NCI-H2107 (cell line): ENCODE data around the gene DGCR2.
"Not testable (repeated sequence)": the region's sequence is repeated elsewhere in the genome, so short reads cannot be mapped to it uniquely, and the experiment has no call there.

Experiments
- DNase-seq: peaks from one replicate; lab custom pipeline; 2025; lab: John Stamatoyannopoulos, UW

DGCR2 gene

DNA sequence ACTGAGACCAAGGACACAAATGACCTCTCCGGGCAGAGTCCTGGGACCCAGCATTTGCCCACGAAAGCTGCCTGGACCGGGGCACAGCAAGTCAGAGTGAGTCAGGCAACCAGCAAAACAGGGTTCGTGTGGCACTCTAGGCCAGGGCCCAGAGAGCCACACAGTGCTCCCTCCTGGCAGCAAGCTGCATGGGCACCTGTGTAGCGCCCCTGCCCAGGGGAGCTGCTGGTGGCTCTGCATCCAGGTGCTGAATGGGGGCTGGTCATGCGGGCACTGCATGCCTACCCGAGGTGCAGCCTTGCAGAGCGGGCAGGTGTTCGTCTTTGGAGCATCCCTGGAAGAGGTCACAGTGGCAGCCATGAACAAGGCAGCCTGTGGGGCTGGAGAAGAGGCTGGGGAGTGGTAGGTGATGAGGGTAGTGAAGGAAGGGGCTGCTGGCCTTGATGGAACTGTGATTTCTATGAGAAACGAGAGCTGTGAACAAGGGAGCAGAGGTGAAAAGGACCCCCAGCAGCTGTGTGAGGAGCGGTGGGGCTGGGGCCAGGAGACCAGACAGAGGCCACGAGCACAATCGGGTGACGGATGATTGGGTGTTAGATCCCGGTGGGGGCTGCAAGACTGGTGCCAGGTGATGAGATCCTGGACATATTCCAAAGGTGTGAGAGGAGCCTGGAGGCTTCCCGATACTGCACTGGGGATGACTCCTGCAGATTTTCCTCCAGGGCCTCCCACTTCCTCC, 63.3 kb downstream of the DGCR2 start:
- no peak for DNase-seq

DNA sequence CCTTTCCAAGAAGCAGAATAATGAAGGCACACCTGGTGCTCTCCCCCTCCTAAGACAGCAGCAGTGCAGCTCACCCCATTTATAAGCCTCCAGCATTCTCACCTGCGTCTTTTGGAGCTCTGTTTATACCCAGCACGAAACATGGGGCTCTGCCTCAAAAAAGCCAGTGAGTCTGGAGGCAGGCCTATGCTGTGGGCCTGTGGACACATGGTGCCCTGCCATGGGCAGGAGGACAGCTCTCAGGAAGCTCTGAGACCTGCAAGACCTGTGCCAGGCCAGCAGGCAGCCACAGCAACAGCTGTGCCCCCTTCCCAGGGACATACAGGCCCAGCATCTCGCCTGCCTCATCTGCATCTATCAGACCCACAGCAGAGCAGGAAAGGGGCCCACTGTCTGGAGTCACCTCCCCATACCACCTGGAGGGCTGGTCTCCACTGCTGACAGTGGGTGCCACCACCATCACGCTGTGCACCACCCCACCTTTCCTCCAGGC, 64.2 kb downstream of the DGCR2 start:
- DNase-seq = no peak

- DNase-seq = no peak
Measured at GRCh38 chr22:19057539-19057938, 64.7 kb downstream of the DGCR2 start.

DNA sequence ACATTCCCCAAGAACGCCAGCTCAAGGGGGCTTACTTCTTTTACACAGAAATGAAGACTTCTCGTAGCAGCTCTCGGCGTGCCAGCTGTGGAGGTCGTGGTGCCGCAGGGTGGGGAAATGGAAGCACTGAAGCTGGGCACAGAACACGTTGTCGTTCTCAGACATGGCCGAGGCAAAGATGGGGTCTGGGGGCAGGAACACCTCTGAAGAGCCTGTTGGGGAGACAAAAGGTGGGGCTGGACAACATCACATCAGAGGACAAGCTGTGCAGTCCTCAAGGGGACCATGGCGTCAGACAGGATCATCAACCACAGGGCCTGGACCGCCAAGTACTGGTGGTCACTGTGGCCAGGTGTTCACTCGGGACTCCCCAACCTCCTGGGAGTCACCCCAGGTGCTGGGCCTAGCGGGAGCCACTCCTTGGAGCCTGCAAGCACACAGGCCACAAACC, 65.2 kb downstream of the DGCR2 start:
- no peak for DNase-seq

GRCh38 chr22:19055801-19056200, 66.4 kb downstream of the DGCR2 start:
- no peak for DNase-seq

- DNase-seq = no peak
Measured at GRCh38 chr22:19052941-19053541, 69.2 kb downstream of the DGCR2 start.

DNA sequence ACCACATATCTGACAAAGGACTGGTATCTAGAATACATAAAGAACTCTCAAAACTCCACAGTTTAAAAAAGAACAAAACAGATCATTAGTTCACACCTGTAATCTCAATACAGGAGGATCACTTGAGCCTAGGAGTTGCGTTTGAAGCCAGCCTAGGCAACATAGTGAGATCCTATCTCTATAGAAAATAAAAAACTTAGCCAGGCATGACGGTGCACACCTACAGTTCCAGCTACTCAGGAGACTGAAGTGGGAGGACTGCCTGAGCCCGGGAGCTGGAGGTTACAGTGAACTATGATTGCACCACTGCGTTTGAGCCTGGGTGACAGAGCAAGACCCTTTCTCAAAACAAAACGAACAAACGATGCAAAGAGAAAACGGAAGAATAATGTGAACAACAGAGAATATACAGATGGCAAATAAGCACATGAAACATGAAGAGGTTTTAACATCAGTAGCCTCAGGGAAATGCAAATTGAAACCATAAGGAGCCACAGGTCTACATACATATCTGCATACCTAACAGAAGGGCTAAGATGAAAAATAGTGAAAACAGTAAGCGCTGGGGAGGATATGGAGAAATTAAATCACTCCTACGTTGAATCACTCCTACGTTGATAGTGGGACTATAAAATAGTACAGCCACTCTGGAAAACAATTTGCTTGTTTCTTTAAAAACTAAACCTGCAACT, 70.7 kb downstream of the DGCR2 start:
- no peak for DNase-seq

GRCh38 chr22:19050847-19051246, 71.4 kb downstream of the DGCR2 start:
- not testable (repeated sequence) for DNase-seq

- no peak for DNase-seq
Measured at GRCh38 chr22:19050117-19050516, 72.1 kb downstream of the DGCR2 start.

GRCh38 chr22:19048531-19048930, 73.7 kb downstream of the DGCR2 start:
- DNase-seq = no peak

GRCh38 chr22:19047993-19048392, 74.2 kb downstream of the DGCR2 start:
- no peak for DNase-seq

- no peak for DNase-seq
Measured at GRCh38 chr22:19046719-19047609, 75.2 kb downstream of the DGCR2 start.

GRCh38 chr22:19046287-19046686, 75.9 kb downstream of the DGCR2 start:
- DNase-seq = no peak

DNA sequence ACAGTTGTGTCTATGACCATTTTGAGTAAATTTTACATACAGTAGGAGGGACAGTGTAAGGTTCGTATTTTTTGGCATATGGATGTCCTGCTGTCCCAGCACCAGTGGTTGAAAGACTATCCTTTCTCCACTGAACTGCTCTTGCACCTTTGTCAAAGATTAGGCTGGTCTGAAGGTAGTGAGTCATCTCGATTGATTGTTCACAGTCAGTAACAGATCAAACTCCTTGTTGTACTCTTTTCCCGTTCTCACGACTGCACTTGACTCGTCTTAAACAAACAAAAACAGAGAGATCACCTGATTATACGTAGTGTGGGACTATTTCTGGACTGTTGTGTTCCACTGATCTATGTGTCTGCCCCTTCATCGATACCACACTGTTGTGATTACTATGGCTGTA, 77.1 kb downstream of the DGCR2 start:
- DNase-seq = no peak

GRCh38 chr22:19044381-19044780, 77.8 kb downstream of the DGCR2 start:
- no peak for DNase-seq

- DNase-seq = no peak
Measured at GRCh38 chr22:19043121-19044085, 78.8 kb downstream of the DGCR2 start.

DNA sequence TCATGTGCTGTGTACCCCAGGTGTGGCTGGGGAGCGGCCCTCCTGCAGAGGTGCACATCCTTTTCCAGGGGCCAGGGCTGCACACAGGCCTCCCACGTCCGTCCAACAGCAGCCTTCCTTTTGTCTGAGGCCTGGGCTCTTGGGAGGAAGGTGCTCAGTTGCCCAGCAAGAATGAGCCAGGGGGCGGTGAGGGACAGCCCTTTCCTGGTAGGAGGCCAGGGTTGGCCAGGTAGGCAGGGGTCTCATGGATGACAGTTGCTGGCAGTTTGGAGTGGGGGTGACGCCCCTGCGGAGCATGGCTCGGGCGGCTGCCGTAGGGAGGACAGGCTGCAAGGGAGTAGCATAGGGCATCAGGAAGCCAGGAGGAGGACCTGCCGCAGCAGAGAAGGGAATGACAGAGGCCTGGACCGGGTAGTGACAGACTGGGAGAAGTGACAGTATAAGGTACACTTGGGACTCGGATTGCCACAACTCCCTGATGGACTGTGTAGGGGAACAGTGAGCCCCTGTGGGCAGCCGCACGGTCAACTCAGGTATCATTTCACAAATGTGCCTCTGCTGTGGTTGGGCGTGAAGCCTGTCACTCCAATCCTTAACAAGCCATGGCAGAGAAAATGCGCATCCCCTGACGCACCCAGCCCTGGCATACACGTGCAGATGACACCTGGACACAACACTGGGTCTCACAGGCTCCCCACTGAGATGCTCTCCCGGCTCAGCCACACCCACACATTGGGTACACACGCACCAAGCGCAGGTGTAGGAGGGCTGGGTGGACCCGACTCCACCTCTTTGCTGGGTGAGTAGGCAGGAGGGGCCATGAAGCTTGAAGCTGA, 79.7 kb downstream of the DGCR2 start:
- no peak for DNase-seq

GRCh38 chr22:19041704-19042074, 80.5 kb downstream of the DGCR2 start:
- DNase-seq = no peak

- DNase-seq = no peak
Measured at GRCh38 chr22:19040888-19041703, 81.1 kb downstream of the DGCR2 start.
